Measurements from ENCODE around the gene TMEM106C. TPM values are rescaled to one million over a fixed set of nuclear protein-coding genes. Genes with fewer than 3 reads are reported as not detected.

Gene TMEM106C
- total RNA-seq, 1 donor from 2014 or later = 68.0 TPM

- DNase-seq (ENCODE audit: low read depth in 2 of 2) = no peak
Measured at GRCh38 chr12:47993491-47993890, 30.1 kb downstream of the TMEM106C start.

GRCh38 chr12:47995981-47996401 is 32.6 kb downstream of the TMEM106C start:
- DNase-seq (ENCODE audit: low read depth in 2 of 2) = no peak

- no peak for DNase-seq (ENCODE audit: low read depth in 2 of 2)
Measured at GRCh38 chr12:47997321-47997720, 33.9 kb downstream of the TMEM106C start.

- DNase-seq (ENCODE audit: low read depth in 2 of 2) = no peak
Measured at GRCh38 chr12:47999816-48000215, 36.4 kb downstream of the TMEM106C start.

GRCh38 chr12:48000878-48001504 is 37.6 kb downstream of the TMEM106C start:
- DNase-seq (ENCODE audit: low read depth in 2 of 2) = peak; percentile 4 to 49

GRCh38 chr12:48001505-48002413 is 38.4 kb downstream of the TMEM106C start:
- peak in 1 of 2 donors; percentile 49 for DNase-seq (ENCODE audit: low read depth in 2 of 2)

GRCh38 chr12:48002414-48002730 is 39.0 kb downstream of the TMEM106C start:
- DNase-seq (ENCODE audit: low read depth in 2 of 2) = no peak

GRCh38 chr12:48002773-48003218 is 39.4 kb downstream of the TMEM106C start:
- DNase-seq (ENCODE audit: low read depth in 2 of 2) = peak in 1 of 2 donors; percentile 45

GRCh38 chr12:48003226-48004052 is 40.0 kb downstream of the TMEM106C start:
- no peak for DNase-seq (ENCODE audit: low read depth in 2 of 2)

- DNase-seq (ENCODE audit: low read depth in 2 of 2) = peak in 1 of 2 donors; percentile 12
Measured at GRCh38 chr12:48004053-48004941, 40.9 kb downstream of the TMEM106C start, which contains the start of gene COL2A1. COL2A1 (minus strand) TSS chr12:48004476; CDS start chr12:48004321, 155 bp downstream.

GRCh38 chr12:48005001-48005749 is 41.8 kb downstream of the TMEM106C start:
- no peak for DNase-seq (ENCODE audit: low read depth in 2 of 2)

- no peak for DNase-seq (ENCODE audit: low read depth in 2 of 2)
Measured at GRCh38 chr12:48005750-48006021, 42.3 kb downstream of the TMEM106C start.

- DNase-seq (ENCODE audit: low read depth in 2 of 2) = no peak
Measured at GRCh38 chr12:48007206-48007605, 43.8 kb downstream of the TMEM106C start.

- no peak for DNase-seq (ENCODE audit: low read depth in 2 of 2)
Measured at GRCh38 chr12:48008349-48008748, 45.0 kb downstream of the TMEM106C start.

- DNase-seq (ENCODE audit: low read depth in 2 of 2) = no peak
Measured at GRCh38 chr12:48008950-48009349, 45.6 kb downstream of the TMEM106C start.

GRCh38 chr12:48009471-48009870 is 46.1 kb downstream of the TMEM106C start:
- no peak for DNase-seq (ENCODE audit: low read depth in 2 of 2)

GRCh38 chr12:48010366-48010970 is 47.1 kb downstream of the TMEM106C start:
- no peak for DNase-seq (ENCODE audit: low read depth in 2 of 2)

GRCh38 chr12:48012070-48012469 is 48.7 kb downstream of the TMEM106C start:
- no peak for DNase-seq (ENCODE audit: low read depth in 2 of 2)

- no peak for DNase-seq (ENCODE audit: low read depth in 2 of 2)
Measured at GRCh38 chr12:48013287-48013686, 49.9 kb downstream of the TMEM106C start.

- no peak for DNase-seq (ENCODE audit: low read depth in 2 of 2)
Measured at GRCh38 chr12:48015129-48015528, 51.7 kb downstream of the TMEM106C start.

Data from dermis microvascular lymphatic vessel endothelial cell (primary cell).